HG03460 (cell line): ENCODE measurements around the gene ZBTB48.
"Not testable (repeated sequence)": the region's sequence is repeated elsewhere in the genome, so short reads cannot be mapped to it uniquely, and the experiment has no call there.

Source experiments
- ATAC-seq: cut with Tn5 transposase; IDR thresholded peaks from one replicate; pipeline ENCODE4 v1.9.1; 2021; ENCODE audit not compliant: unreplicated experiment

Gene ZBTB48

DNA sequence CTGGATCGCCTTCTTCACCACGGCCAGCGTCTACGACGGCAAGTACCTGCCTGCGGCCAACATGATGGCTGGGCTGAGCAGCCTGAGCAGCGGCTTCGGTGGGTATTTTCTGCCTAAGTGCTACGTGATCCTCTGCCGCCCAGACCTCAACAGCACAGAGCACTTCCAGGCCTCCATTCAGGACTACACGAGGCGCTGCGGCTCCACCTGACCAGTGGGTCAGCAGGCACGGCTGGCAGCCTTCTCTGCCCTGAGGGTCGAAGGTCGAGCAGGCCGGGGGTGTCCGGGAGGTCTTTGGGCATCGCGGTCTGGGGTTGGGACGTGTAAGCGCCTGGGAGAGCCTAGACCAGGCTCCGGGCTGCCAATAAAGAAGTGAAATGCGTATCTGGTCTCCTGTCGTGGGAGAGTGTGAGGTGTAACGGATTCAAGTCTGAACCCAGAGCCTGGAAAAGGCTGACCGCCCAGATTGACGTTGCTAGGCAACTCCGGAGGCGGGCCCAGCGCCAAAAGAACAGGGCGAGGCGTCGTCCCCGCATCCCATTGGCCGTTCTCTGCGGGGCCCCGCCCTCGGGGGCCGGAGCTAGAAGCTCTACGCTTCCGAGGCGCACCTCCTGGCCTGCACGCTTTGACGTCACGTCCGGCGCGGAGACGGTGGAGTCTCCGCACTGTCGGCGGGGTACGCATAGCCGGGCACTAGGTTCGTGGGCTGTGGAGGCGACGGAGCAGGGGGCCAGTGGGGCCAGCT is at the start of gene ZBTB48:
ZBTB48 (plus strand) TSS at position 621 of the 745 bp plus-strand sequence. CDS start 616 bp downstream, outside the sequence.
- ATAC-seq, result peak; percentile 94

DNA sequence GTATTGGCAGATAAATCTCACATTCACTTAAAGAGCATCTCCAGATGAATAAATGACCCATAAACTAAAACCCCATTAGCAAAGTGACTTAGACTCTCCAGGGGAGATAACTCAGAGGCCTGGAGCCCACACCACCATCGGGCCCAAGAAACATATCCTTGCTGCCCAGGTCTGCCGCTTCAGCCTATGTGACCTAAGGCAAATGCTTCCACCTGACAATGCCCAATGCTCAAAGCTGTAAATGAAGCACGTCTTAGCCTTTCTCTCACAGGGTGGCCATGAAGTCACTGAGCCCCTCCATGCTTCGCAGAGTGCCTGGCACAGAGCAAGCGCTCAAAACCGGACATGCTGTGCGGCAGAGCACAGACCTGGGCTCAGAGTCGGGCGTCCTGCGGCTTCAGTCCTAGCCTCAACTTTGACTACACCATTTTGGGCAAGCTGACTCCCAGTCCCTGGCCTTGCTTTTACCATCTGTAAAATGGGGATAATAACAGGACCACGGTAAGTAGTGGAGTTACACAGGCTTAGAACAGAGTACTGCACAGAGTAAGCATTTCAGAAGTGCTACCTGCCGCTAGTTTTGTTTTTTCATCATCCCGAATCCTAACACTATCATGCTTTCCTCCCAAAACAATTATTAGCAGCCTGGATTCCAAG is 49.2 kb upstream of the ZBTB48 start:
- no peak for ATAC-seq

DNA sequence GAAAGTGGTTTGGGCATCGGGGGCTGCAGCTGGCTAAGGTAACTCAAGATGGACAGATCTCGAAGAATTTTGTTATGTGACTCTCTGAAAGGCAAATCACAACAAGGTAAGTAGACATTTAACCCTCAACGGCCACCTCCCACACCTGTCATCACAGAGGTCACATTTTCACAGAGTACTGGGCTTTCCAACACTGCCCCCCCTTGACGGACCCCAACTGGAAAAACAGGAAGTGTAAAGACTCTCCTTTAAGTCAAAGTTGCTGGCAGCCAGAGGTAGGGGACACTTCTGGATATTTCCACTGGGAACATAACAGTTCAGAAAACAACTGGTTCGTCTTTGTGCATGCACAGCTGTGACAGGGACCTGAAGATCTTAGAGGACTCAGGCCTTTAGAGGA is 47.8 kb upstream of the ZBTB48 start:
- no peak for ATAC-seq

DNA sequence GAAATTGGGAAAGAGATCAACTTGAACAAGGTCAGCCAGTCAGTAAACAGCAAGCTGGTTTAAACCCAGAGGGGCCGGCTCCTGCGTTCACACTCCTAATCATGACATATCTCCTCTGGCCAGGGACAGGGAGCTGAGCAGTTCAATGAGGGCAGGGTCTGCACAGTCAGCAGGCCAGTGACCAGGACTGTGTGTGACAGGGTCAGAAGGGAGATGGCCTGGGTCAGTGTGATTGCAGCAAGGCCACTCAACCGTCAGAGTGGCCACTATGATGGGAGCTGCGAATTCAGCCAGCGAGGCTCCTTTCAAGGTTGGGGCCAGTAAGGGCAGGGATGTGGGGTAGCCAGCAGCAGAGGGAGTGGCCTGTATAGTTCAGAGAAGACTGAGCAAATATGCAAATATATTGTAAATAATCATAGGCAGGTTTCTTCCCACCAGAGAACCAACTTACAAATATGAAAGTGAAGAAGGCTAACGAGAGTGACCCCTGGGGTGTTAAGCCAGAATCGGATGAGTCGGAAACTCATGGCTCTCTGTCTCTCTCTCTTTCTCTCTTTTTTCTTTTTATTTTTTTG is 45.5 kb upstream of the ZBTB48 start:
- ATAC-seq, result no peak

DNA sequence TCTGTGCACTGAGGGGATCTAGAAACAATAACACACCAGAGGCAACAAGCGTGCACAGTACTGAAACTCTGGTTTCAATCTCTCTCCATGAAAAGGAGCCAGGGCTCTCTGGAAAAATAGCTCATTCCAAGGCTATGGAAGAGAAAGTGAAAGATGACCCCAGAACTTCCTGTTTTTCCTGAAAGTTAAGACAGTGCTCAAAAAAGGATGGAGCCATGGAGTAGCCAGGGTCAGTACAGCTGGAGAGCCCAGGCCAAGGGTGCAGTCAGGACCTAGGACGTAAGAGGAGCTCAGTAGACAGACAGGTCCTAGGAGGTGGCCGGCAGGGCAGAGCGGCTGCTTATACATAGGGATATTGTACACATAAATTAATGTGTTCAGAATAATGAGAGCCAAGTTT is 44.6 kb upstream of the ZBTB48 start:
- no peak for ATAC-seq

DNA sequence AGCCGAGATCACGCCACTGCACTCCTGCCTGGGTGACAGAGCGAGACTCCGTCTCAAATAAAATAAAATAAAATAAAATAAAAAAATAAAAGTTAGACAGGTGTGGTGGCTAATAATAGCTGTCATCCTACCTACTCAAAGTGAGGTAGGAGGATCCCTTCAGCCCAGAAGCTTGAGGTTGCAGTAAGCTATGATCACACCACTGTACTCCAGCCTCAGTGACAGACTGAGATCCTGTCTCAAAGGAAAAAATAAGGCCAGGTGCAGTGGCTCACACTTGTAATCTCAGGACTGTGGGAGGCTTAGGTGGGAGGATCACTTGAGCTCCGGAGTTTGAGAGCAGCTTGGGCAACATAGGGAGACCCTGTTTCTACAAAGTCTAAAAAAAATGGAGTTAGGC is 43.5 kb upstream of the ZBTB48 start:
- no peak for ATAC-seq

DNA sequence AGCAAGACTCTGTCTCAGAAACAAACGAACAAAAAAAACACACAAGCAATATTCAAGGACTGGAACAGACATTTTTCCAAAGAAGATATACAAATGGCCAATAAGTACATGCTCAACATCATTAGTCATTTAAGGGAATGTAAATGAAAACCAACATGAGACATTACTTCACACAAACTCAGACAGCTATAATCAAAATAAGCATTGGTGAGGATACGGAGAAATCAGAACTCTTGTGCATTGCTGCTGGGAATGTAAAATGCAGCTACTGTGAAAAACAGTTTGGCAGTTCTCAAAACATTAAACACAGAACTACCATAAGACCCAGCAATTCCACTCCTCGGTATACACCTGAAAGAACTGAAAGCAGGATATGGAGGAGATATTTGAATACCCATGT is 40.8 kb upstream of the ZBTB48 start:
- ATAC-seq, result no peak

DNA sequence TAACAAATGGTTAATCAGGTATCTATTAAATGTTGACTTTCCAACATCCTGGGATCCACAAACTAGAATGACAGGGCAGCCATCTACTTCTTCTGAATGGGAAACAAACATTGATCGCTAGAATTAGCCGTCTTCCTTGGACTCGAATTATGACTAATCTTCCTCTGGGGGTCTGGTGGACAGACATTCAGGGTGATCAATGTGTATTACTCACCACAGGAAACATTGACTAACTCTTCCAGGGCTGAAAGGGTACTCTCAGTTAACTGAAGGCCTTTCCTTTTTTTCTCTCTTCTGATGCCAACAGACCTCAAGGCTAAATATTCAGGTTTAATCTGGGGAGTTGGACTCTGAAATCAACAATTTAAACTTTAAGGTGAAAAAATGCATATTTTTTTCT is 35.0 kb upstream of the ZBTB48 start:
- no peak for ATAC-seq

DNA sequence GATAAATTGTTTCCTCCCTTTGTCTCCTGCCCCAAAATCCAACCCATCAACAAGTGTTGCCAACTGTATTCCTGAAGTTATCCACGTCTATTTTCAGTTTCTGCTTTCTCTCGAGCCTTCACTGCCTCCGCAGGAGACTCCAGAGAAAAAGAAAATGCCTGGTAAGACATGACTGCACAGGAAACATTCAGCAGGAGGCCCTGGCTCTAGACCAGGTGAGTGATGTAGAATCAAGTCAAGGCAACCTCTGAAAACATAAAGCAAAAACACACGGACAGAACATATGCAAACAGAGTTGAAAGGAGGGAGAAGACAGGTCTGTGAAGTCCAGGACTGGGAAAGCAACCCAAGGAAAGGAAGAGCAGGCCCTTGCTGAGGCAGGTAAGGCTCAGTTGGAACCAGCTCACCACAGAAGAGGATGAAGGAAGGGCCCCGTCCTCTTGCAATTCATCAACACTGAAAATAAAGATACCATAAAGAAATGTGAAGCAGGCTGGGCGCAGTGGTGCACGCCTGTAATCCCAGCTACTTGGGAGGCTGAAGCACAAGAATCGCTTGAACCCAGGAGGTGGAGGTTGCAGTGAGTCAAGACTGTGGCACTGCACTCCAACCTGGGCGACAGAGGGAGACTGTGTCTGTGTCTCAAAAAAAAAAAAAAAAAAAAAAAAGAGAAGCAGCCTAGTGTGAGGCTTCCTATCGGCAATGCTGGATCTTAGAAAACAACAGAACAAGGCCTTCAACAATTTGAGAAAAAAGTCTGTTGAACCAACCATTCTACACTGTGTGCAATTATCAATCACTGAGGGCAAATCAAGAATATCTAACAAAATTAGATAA is 34.3 kb upstream of the ZBTB48 start:
- ATAC-seq, result no peak

DNA sequence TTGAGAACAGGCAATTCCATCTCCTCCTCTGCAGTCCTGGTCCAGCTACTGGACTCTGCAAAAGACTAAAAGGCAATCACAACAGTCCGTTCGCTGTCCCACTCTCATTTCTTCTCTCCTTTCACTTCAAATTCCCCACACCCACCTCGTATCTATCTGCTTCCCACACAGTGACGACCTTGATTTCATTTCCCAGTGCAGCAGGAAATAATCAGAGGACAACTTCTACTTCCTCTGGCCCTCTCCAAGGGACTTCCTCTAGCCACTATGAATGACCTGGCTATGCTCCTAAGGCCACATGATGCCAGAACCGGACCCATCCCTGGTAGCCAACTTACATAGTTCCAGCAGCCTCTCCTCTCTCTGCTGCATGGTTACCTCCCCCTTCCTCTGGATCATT is 33.5 kb upstream of the ZBTB48 start:
- ATAC-seq, result no peak

DNA sequence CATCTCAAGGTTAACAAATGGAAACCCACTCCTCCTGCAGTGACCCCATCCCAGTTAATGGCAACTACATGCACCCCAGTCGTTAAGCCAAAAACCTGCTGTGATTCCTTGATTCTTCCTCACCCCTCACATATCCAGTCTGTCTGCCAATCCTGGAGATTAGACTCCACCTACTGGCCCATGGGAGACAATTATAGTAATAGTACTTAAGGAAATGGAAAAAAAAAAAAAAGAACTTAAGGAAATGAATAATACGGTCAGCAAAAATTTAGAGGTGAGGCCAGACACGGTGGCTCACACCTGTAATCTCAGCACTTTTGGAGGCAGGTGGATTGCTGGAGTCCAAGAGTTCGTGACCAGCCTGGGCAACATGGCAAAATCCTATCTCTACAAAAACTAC is 32.5 kb upstream of the ZBTB48 start:
- no peak for ATAC-seq

DNA sequence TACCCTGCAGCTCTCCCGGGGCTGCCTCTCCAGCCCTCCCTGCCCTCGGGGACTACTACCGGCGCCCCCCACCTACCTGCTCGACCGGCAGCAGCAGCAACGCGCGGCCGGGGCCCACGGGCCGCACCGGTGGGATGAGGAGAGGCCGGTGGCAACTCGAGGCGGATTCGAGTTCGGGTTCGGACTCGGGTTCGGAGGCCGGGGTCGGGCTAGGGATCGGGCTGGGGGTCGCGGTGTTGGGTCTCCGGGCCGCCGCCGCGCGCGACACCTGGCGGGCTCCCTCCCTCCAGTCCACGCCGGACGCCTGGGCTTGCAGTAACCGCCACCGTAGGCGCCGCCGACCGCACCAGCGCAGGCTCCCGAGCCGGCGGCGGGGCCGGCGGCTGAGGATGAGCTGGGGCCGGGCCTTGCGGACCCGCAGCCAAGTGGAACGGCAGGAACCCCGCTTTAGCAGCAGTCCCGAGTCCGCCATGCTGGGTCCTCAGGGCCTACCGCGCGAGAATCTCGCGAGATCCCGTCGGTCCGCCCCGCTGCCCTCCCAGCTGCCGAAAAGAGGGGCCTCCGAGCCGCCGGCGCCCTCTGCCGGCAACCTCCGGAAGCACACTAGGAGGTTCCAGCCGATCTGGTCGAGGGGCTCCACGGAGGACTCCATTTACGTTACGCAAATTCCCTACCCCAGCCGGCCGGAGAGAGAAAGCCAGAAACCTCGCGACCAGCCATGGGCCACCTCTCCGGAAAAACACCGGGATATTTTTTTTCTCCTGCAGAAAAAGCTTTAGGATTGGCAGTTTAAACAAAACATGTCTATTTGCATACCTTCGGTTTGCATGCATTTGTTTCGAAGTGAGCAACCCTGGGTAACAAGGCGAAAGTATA is 25.5 kb upstream of the ZBTB48 start, which contains the start of gene NOL9:
NOL9 (minus strand) TSS at position 483 of the 876 bp plus-strand sequence; CDS start at position 472, 11 bp downstream.
- ATAC-seq, result peak; percentile 92

DNA sequence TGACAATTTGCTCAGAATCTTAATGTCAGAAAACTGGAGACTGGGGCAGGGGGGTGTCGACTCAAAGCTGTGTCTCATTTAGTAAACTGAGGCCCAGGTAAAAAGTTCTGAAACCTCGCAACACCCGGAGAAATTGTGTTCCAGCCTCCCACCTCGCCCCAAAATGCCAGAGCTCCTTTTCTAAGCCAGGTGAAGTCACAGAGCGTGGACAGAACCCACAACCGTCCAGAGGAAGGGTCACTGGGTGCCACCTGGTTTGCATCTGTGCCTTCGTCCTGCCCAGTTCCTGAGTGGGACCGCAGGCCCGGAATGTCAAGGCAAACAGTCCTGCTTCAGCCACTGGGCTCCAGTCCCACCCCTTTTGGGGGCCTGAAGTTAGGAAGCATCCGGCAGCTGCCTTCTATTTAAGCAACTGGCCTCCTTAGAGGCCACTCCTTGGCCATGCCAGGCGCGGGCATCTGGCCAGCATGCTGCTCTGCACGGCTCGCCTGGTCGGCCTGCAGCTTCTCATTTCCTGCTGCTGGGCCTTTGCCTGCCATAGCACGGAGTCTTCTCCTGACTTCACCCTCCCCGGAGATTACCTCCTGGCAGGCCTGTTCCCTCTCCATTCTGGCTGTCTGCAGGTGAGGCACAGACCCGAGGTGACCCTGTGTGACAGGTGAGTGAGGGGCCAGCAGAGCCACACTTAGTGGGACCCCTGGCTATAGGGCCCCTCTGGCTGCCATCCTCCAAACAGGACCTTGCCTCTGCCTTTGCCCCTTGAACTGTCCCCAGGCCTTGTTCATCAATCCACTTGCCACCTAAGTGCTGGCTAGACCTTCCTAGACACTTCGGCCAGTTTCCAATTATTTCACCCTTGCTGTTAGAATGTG is 24.7 kb upstream of the ZBTB48 start, which contains the start of gene TAS1R1:
TAS1R1 (plus strand) TSS at position 401 of the 872 bp plus-strand sequence; CDS start at position 468, 67 bp downstream.
- ATAC-seq, result no peak

DNA sequence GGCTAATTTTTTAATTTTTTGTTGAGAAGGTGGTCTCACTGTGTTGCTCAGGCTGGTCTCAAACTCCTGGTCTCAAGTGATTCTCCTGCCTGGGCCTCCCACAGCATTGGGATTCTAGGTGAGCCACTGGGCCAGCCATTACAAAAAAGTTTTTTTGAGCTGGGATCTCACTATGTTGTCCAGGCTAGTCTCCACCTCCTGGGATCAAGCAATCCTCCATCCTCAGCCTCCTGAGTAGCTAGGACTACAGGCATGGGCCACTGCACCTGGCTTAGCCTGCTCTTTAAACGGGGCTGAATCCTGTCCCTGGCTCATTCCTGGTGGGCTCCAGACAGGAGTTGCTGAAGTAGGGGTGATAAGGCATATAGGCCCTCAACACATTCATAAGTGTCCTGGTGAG is 22.2 kb upstream of the ZBTB48 start:
- no peak for ATAC-seq

DNA sequence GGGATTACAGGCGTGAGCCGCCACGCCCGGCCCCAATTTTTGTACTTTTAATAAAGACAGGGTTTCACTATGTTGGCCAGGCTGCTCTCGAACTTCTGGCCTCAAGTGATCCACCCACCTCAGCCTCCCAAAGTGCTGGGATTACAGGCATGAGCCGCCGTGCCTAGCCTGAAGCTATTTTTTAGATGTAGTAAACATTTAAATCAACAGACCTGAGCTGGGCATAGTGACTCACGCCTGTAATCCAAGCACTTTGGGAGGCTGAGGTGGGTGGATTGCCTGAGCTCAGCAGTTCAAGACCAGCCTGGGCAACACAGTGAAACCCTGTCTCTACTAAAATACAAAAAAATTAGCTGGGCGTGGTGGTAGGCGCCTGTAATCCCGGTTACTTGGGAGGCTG is 20.6 kb upstream of the ZBTB48 start:
- not testable (repeated sequence) for ATAC-seq

DNA sequence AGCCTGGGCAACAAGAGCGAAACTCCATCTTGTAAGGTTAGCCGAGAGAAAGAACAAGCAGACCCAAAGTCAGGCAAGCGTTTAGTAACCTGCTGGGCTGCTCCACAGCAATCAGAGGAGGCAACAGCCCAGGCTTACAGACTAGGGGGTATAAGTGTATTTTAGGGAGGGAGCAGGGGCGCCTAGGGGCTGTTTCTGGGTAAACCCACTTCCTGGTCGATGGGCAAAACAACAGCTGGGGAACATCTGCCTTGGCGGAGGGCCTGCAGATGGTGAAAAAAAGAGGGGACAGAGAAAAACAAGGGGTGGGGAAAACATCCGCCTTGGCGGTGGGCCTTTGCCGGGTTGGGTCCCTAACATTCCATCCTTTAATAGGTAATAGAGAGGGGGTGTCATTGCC is 19.5 kb upstream of the ZBTB48 start:
- no peak for ATAC-seq

DNA sequence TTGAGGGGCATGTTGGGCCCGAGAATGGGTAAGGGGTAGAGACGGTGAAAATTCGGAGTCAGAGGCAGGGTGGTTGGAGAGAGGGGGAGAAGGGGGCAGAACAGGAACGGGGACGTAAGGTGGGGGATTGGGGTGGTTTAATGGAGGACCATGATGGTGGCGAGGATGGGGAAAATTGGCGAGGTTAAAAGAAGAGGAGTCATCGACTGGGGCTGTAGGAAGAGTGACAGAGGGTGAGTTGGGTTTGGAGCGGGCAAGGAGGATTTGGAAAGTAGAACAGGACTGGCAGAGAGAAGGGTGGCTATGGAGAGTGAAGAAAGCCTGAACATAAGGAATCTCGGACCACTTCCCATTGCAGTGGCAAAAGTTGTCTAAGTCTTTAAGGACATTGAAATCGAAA is 10.8 kb upstream of the ZBTB48 start:
- no peak for ATAC-seq

DNA sequence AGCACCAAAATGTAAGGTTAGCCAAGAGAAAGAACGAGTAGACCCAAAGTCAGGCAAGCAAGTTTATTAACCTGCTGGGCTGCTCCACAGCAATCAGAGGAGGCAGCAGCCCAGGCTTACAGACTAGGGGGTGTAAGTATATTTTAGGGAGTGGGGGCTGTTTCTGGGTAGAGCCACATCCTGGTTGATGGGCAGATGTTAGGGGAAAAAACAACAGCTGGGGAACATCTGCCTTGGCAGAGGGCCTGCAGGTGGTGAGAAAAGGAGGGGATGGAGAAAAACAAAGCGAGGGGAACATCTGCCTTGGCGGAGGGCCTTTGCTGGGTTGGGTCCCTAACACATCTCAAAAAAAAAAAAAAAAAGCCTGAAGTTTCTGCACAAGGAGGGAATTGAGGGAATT is 9.7 kb upstream of the ZBTB48 start:
- no peak for ATAC-seq

DNA sequence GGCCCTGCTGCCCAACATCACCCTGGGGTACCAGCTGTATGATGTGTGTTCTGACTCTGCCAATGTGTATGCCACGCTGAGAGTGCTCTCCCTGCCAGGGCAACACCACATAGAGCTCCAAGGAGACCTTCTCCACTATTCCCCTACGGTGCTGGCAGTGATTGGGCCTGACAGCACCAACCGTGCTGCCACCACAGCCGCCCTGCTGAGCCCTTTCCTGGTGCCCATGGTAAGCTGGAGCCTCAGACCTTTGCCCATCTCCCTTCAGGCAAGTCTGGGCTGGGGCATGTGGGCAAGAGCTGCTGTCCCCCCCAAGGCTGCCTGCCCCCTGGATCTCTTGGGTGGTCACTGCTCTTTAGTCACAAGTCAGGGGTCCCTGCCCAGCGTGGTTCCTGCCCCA is 8.8 kb upstream of the ZBTB48 start:
- ATAC-seq, result no peak
